ENCODE data around the gene MBD6.
"Not testable (repeated sequence)": the region's sequence is repeated elsewhere in the genome, so short reads cannot be mapped to it uniquely, and the experiment has no call there.

MBD6 gene

DNA sequence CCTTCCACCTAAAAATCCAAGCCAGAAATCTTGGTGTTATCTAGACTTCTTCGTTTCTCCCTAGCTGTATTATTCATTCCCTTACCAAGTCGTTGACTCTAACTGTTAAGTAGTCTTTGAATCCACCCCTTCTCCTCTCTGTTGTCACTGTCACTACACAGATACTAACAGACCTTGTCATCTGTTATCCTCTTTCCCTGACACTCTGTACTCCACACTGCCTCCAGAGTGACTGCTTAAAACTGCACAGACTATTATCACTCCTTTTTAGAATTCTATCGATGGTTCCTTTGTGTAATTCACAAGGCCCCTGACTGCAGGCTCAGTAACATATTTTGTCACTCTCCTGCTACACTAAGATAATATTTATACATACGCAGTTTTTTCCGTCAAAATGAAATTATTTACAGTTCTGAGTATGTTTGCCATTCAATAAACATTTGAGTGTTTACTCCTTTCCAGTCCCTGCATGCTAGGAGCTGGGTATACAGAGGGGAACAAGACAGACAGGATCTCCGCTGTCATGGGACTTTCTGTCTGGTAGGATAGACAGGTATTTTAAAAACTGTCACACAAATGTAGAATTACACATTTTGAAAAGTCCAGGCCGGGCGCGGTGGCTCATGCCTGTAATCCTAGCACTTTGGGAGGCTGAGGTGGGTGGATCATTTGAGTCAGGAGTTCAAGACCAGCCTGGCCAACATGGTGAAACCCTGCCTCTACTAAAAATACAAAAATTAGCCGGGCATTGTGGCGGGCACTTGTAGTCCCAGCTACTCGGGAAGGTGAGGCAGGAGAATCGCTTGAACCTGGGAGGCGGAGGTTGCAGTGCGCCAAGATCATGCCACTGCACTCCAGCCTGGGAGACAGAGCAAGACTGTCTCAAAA, 31.0 kb upstream of the MBD6 start:
- no peak overlapping the region for H3K4me3 ChIP-seq (replicated peaks; ENCODE audit: insufficient read depth, low read length)
- H3K27ac ChIP-seq (replicated peaks), result no peak overlapping the region
- DNase-seq (ENCODE audit: low read depth in 1 of 2, low spot score in 1 of 2), result no peak
- H3K27me3 ChIP-seq (ENCODE audit: insufficient read depth, poor library complexity, severe bottlenecking), result no peaks in the 10 kb centered on the region
- TF ChIP-seq, protein P1, sequence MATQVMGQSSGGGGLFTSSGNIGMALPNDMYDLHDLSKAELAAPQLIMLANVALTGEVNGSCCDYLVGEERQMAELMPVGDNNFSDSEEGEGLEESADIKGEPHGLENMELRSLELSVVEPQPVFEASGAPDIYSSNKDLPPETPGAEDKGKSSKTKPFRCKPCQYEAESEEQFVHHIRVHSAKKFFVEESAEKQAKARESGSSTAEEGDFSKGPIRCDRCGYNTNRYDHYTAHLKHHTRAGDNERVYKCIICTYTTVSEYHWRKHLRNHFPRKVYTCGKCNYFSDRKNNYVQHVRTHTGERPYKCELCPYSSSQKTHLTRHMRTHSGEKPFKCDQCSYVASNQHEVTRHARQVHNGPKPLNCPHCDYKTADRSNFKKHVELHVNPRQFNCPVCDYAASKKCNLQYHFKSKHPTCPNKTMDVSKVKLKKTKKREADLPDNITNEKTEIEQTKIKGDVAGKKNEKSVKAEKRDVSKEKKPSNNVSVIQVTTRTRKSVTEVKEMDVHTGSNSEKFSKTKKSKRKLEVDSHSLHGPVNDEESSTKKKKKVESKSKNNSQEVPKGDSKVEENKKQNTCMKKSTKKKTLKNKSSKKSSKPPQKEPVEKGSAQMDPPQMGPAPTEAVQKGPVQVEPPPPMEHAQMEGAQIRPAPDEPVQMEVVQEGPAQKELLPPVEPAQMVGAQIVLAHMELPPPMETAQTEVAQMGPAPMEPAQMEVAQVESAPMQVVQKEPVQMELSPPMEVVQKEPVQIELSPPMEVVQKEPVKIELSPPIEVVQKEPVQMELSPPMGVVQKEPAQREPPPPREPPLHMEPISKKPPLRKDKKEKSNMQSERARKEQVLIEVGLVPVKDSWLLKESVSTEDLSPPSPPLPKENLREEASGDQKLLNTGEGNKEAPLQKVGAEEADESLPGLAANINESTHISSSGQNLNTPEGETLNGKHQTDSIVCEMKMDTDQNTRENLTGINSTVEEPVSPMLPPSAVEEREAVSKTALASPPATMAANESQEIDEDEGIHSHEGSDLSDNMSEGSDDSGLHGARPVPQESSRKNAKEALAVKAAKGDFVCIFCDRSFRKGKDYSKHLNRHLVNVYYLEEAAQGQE (IDR thresholded peaks at IDR 0.05; ENCODE audit: insufficient replicate concordance, low read depth), result no peak
- TF ChIP-seq, protein P2, sequence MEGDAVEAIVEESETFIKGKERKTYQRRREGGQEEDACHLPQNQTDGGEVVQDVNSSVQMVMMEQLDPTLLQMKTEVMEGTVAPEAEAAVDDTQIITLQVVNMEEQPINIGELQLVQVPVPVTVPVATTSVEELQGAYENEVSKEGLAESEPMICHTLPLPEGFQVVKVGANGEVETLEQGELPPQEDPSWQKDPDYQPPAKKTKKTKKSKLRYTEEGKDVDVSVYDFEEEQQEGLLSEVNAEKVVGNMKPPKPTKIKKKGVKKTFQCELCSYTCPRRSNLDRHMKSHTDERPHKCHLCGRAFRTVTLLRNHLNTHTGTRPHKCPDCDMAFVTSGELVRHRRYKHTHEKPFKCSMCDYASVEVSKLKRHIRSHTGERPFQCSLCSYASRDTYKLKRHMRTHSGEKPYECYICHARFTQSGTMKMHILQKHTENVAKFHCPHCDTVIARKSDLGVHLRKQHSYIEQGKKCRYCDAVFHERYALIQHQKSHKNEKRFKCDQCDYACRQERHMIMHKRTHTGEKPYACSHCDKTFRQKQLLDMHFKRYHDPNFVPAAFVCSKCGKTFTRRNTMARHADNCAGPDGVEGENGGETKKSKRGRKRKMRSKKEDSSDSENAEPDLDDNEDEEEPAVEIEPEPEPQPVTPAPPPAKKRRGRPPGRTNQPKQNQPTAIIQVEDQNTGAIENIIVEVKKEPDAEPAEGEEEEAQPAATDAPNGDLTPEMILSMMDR (IDR thresholded peaks at IDR 0.05; ENCODE audit: insufficient read depth, low read length), result peak; percentile 25
- TF ChIP-seq SPI1 (IDR thresholded peaks at IDR 0.05; ENCODE audit: borderline replicate concordance, low read depth) (no peak), GABPA (IDR thresholded peaks at IDR 0.05; ENCODE audit: low read depth) (no peak), POLR2AphosphoS5 (IDR thresholded peaks at IDR 0.05; ENCODE audit: low read depth) (no peak)

DNA sequence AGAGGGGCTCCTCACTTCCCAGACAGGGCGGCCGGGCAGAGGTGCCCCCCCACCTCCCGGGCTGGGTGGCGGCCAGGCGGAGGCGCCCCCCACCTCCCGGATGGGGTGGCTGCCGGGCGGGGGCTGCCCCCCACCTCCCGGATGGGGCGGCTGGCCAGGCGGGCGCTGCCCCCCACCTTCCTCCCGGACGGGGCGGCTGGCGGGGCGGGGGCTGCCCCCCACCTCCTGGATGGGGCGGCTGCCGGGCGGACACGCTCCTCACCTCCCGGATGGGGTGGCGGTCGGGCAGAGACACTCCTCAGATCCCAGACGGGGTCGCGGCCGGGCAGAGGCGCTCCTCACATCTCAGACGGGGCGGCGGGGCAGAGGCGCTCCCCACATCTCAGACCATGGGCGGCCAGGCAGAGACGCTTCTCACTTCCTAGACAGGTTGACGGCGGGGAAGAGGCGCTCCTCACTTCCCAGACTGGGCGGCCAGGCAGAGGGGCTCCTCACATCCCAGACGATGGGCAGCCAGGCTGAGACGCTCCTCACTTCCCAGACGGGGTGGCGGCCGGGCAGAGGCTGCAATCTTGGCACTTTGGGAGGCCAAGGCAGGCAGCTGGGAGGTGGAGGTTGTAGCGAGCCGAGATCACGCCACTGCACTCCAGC, 27.4 kb upstream of the MBD6 start:
- H3K4me3 ChIP-seq (replicated peaks; ENCODE audit: insufficient read depth, low read length); H3K27ac ChIP-seq (replicated peaks); DNase-seq (ENCODE audit: low read depth in 1 of 2, low spot score in 1 of 2); H3K27me3 ChIP-seq (ENCODE audit: insufficient read depth, poor library complexity, severe bottlenecking): not testable (repeated sequence)

DNA sequence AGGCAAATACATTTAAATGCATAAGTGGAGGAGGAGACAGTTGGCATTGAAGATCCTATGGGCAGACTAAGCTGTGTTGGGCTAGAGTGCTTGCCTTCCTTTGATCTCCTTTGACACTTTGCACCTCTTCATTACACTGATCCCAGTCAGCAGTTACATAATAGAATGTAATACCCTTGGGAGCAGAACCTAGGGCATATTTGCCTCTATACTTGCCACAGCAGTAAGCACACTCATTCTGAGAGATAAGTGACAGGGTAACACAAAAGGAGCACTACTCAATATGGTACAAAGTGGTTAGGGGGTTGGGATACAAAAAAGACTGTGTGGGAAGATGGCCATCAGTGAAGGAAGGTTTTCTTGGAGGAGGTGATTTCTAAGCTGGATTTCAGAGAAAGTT, 25.8 kb upstream of the MBD6 start:
- H3K4me3 ChIP-seq (replicated peaks; ENCODE audit: insufficient read depth, low read length), result no peak overlapping the region
- DNase-seq (ENCODE audit: low read depth in 1 of 2, low spot score in 1 of 2), result no peak
- no peaks in the 10 kb centered on the region for H3K27me3 ChIP-seq (ENCODE audit: insufficient read depth, poor library complexity, severe bottlenecking)
- TF ChIP-seq, protein P2 (IDR thresholded peaks at IDR 0.05; ENCODE audit: insufficient read depth, low read length), result no peak
- no peak; the same call in 1 of the 2 replicates for TF ChIP-seq POLR2AphosphoS5 (IDR thresholded peaks at IDR 0.05; ENCODE audit: low read depth)
- TF ChIP-seq SPI1 (IDR thresholded peaks at IDR 0.05; ENCODE audit: borderline replicate concordance, low read depth), result no peak
- H3K27ac ChIP-seq (replicated peaks), result no peak overlapping the region

DNA sequence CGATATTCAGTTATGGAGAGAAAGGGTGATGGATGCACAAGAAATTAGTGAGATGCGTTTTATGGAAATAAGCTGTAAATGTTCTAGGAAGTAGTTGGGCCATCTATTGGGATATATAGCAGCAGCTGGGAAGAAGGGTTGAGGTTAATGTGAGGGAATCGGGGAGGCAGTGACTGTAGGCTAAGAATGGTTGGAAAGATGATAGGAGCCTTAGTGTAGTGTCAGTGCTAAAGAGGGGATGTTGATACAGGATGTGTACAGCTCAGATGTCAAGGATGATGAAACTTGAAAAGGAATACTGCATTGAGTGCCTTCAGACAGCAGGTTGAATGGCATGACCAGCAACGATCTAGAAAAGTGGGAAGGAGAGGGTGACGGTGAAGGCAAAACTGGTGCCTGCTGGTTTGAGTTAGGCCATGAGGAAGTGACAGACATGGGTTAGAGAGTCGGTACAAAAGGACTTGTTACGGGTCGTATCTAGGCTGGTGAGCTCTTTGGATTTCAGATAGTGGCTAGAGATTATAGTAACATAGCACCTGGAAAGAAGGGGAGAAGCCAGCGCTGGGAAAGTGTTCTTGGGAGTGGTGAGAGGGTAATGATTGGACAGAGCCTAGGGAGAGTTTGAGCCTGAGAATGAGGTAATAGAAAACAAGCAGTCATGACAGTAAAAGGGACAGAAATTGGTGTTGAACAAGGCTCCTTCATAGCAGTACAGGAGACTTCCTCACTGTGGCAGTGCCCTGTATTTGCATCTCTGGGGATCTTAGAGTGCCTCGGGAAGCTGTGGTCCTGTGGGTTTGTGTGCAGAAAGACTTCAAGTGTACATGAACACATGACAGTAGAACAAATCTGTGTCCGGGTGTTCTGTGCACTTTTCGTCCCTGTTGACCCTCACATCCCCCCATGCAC, 25.1 kb upstream of the MBD6 start:
- Histone ChIP-seq H3K27me3 (ENCODE audit: insufficient read depth, poor library complexity, severe bottlenecking) (no peaks in the 10 kb centered on the region), H3K27ac (replicated peaks) (0 out of 2 replicates have a peak overlapping the region, but pooled peaks have one; percentile 1), H3K4me3 (replicated peaks; ENCODE audit: insufficient read depth, low read length) (no peak overlapping the region)
- TF ChIP-seq GABPA (IDR thresholded peaks at IDR 0.05; ENCODE audit: low read depth) (no peak), SPI1 (IDR thresholded peaks at IDR 0.05; ENCODE audit: borderline replicate concordance, low read depth) (no peak), POLR2AphosphoS5 (IDR thresholded peaks at IDR 0.05; ENCODE audit: low read depth) (no peak)
- TF ChIP-seq, protein P2 (IDR thresholded peaks at IDR 0.05; ENCODE audit: insufficient read depth, low read length), result no peak
- TF ChIP-seq, protein P1 (IDR thresholded peaks at IDR 0.05; ENCODE audit: insufficient replicate concordance, low read depth), result no peak
- peak in 1 of 2 experiments; percentile 33 for DNase-seq (ENCODE audit: low read depth in 1 of 2, low spot score in 1 of 2)

Measured in HL-60 (cell line).